GM12875 (cell line): ENCODE data around the gene LRRC4B.
"Not testable (repeated sequence)": the region's sequence is repeated elsewhere in the genome, so short reads cannot be mapped to it uniquely, and the experiment has no call there.

Source experiments
- H3K4me3 ChIP-seq: one replicate; pipeline ENCODE4 v1.5.1; 2011; ENCODE audit warnings: low read depth, low read length, control low read depth
- TF ChIP-seq, protein P1 (sequence below): IDR thresholded peaks from 2 replicates; pipeline ENCODE4 v1.5.1; 2011; ENCODE audit warnings: low read depth, mild to moderate bottlenecking, control low read depth, inconsistent platforms, low read length, moderate library complexity, borderline replicate concordance; ENCODE audit not compliant: insufficient read depth

The LRRC4B gene

GRCh38 chr19:50567882-50568727 lies at the start of gene LRRC4B:
LRRC4B (minus strand) TSS chr19:50568435; CDS start chr19:50548838, 19,597 bp downstream.
- TF ChIP-seq, protein P1, sequence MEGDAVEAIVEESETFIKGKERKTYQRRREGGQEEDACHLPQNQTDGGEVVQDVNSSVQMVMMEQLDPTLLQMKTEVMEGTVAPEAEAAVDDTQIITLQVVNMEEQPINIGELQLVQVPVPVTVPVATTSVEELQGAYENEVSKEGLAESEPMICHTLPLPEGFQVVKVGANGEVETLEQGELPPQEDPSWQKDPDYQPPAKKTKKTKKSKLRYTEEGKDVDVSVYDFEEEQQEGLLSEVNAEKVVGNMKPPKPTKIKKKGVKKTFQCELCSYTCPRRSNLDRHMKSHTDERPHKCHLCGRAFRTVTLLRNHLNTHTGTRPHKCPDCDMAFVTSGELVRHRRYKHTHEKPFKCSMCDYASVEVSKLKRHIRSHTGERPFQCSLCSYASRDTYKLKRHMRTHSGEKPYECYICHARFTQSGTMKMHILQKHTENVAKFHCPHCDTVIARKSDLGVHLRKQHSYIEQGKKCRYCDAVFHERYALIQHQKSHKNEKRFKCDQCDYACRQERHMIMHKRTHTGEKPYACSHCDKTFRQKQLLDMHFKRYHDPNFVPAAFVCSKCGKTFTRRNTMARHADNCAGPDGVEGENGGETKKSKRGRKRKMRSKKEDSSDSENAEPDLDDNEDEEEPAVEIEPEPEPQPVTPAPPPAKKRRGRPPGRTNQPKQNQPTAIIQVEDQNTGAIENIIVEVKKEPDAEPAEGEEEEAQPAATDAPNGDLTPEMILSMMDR, result no peak
- no peak within 1 kb of the TSS for H3K4me3 ChIP-seq

DNA sequence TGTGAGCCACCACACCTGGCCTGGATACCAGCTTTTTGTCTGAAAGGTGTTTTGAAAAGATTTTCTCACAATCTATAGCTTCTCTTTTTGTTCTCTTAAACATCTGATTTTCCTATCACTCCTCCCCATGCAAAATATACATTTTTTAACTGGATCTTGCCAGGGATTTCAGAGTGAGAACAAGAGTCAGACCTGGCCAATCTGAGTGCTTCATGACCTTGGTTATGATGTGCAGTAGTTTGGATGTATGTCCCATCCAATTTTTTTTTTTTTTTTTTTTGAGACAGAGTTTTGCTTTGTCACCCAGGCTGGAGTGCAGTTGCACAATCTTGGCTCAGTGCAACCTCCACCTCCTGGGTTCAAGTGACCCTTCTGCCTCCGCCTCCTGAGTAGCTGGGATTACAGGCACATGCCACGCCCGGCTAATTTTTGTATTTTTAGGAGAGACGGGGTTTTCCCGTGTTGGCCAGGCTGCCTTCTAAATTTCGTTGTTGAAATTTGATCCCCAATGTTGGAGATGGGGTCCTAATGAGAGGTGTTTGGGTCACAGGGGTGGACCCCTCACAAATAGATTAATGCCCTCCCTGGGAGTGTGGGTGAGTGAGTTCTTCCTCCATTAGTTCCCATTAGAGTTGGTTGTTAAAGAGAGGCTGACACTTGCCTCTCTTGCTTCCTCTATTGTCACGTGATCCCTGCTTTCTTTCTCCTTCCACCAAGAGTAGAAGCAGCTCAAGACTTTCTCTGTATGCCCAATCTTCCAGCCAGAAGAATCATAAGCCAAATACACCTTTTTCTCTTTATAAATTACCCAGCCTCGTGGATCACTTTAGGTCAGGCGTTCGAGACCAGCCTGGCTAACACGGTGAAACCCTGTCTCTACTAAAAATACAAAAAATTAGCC lies 44.5 kb upstream of the LRRC4B start:
- not testable (repeated sequence) for H3K4me3 ChIP-seq

DNA sequence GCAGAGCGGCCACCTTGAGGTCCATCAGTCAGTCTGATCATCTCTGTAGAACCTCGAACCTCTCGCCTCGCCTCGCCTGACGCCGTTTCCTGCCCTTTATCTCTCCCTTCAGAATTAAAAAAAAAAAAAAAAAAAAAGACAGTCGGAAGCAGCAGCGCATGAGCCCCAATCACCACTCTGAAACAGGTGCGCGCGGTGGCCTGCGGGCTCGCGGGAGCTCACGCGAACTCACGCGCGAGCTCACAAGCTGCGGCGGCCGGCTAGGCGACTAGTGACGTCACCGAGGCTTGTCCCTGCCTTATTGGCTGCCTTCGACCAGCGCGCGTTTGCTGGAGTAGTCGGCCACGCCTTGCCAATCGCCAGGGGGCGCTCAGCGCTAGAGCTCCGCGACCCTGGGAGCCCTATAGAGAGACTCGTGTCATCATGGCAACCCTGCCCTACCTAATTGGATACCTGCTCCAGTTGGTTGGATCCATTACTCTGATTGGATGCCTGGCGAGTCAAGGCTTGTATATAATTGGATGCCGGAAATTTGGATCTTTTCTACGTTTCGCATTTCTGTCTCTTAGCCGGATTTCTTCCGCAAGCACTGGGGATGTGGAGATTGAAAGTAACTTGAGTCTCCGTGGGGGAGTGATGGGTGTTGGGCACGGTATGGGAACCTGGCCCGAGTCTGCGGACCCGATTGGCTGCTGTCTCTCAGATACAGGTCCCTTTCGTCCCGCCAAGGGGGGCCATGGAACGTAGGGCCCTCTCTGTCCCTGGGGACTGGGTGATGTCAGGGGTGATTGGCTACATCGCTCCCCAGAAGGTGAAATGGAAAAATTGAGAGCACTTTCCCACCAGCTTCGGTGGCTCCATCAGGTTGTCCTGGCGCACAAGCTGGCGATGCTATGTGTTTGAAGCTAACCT lies 39.9 kb upstream of the LRRC4B start:
- TF ChIP-seq, protein P1, result peak; percentile 23; the same call in 1 of the 2 replicates
- no peak overlapping the region for H3K4me3 ChIP-seq

- H3K4me3 ChIP-seq, result no peak overlapping the region
- TF ChIP-seq, protein P1, result no peak
Observed at GRCh38 chr19:50607388-50607787, 39.2 kb upstream of the LRRC4B start.

GRCh38 chr19:50606059-50606836 lies 38.0 kb upstream of the LRRC4B start:
- H3K4me3 ChIP-seq, result not testable (repeated sequence)

DNA sequence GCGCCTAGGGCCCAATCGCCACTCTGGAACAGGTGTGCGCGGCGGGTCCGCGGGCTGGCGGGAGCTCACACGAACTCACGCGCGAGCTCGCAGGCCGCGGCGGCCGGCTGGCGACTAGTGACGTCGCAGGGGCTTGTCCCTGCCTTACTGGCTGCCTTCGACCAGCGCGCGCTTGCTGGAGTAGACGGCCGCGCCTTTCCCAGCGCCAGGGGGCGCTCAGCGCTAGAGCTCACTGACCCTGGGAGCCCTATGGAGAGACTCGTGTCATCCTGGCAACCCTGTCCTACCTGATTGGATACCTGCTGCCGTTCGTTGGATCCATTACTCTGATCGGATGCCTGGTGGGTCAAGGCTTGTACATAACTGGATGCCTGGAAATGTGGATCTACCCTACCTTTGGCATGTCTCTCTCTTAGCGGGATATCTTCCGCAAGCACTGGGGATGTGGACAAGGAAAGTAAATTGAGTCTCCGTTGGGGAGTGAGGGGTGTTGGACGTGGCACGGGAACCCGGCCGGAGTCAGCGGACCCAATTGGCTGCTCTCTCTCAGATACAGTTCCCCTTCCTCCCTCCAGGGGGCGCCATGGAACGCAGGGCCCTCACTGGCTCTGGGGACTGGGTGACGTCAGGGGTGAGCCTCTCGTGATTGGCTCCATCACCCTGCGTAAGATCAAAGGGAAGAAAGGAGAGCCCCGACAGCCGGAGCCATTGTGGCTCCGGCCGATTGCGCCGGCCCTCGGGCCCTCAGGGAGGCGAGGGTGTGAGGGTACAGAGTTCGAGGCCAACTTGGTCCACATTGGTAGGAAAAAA lies 36.2 kb upstream of the LRRC4B start:
- TF ChIP-seq, protein P1, result peak; percentile 15; the same call in 1 of the 2 replicates
- H3K4me3 ChIP-seq, result not testable (repeated sequence)

- no peak overlapping the region for H3K4me3 ChIP-seq
- TF ChIP-seq, protein P1, result no peak
Observed at GRCh38 chr19:50602935-50603334, 34.7 kb upstream of the LRRC4B start.
